D721Med (cell line): ENCODE measurements around the gene MCU.

Experiments
- DNase-seq: peaks from one replicate; pipeline ENCODE4 v3.0.0; 2011; ENCODE audit warnings: low spot score; ENCODE audit not compliant: insufficient read length
- FAIRE-seq: peaks from 2 replicates; lab custom pipeline; 2011; peaks lifted over from hg19 to GRCh38; lab: Jason Lieb, UNC
- CTCF ChIP-seq: IDR thresholded peaks from 2 replicates; pipeline ENCODE4 v1.5.1; 2012; ENCODE audit warnings: mild to moderate bottlenecking, control low read depth; ENCODE audit not compliant: insufficient read depth; ENCODE audit errors: missing control alignments

The MCU gene

GRCh38 chr10:72841487-72841886 lies 149.5 kb downstream of the MCU start:
- FAIRE-seq = no peak
- DNase-seq = no peak
- TF ChIP-seq CTCF = no peak

GRCh38 chr10:72842164-72842563 lies 150.2 kb downstream of the MCU start:
- DNase-seq = no peak
- TF ChIP-seq CTCF = no peak
- no peak for FAIRE-seq

GRCh38 chr10:72846238-72846637 lies 154.3 kb downstream of the MCU start:
- DNase-seq (no peak), FAIRE-seq (no peak)
- no peak for TF ChIP-seq CTCF

GRCh38 chr10:72847681-72848080 lies 155.7 kb downstream of the MCU start:
- FAIRE-seq (no peak), DNase-seq (no peak)
- TF ChIP-seq CTCF = no peak

GRCh38 chr10:72850861-72851260 lies 158.9 kb downstream of the MCU start:
- FAIRE-seq = no peak
- no peak for DNase-seq
- no peak for TF ChIP-seq CTCF

- TF ChIP-seq CTCF = no peak
- DNase-seq = no peak
- FAIRE-seq = no peak
These were observed 159.6 kb downstream of the MCU start for GRCh38 chr10:72851509-72851908.

- FAIRE-seq = no peak
- TF ChIP-seq CTCF = no peak
- no peak for DNase-seq
These were observed 160.6 kb downstream of the MCU start for GRCh38 chr10:72852508-72852907.
